Lower leg skin (tissue), 4 donors: ENCODE measurements around the gene PLA2G4E. TPM values are rescaled to one million over a fixed set of nuclear protein-coding genes. Genes with fewer than 3 reads are reported as not detected.
A peak's percentile ranks its signal among the peaks of the same experiment; 100 is the strongest.

Source experiments
- DNase-seq, 2 donors: peaks; one replicate each; pipeline ENCODE4 v3.0.0-alpha.2; 2019; ENCODE audit warnings: low spot score in 2 of 2
- H3K4me3 ChIP-seq: fragments of 200-600 bp; sonication (generic); 2 replicates; pipeline ENCODE4 v1.5.1; 2017; ENCODE audit warnings: mild to moderate bottlenecking, low read depth; ENCODE audit not compliant: poor library complexity, severe bottlenecking
- POLR2A ChIP-seq, 2 donors: fragments of 450-650 bp; IDR thresholded peaks; one replicate each; pipeline ENCODE4 v1.6.1; 2016 to 2017; ENCODE audit warnings: antibody characterized with exemption in 2 of 2, mild to moderate bottlenecking in 1 of 2, moderate library complexity in 1 of 2
- WGBS, 2 donors: methylation state at CpG; one replicate each; pipeline ENCODE4 v1.1.5; 2018; 5-methylcytosine and 5-hydroxymethylcytosine counted together
- intact Hi-C: fragments of 100-400 bp; cut with DNase I; formaldehyde crosslinking; loops from one replicate; pipeline ENCODE4 v1.15.0; 2023; ENCODE audit warnings: low total_unique reads
- total RNA-seq, 4 donors: library from RNA; depleted of rRNA; stranded (reverse); fragments of >200 nt; gene quantifications; one replicate each; pipeline ENCODE4 v1.1.0, GENCODE V29; 2016
- TF ChIP-seq, protein P1 (sequence below), 3 donors: fragments of 450-650 bp; IDR thresholded peaks; one replicate each; pipeline ENCODE4 v1.5.1; 2016; ENCODE audit warnings: antibody characterized with exemption in 3 of 3, mild to moderate bottlenecking in 3 of 3, moderate library complexity in 2 of 3

Gene PLA2G4E
- total RNA-seq, 4 donors from 2014 or later, result 49.8 to 67.2 (median 51.5) TPM

DNA sequence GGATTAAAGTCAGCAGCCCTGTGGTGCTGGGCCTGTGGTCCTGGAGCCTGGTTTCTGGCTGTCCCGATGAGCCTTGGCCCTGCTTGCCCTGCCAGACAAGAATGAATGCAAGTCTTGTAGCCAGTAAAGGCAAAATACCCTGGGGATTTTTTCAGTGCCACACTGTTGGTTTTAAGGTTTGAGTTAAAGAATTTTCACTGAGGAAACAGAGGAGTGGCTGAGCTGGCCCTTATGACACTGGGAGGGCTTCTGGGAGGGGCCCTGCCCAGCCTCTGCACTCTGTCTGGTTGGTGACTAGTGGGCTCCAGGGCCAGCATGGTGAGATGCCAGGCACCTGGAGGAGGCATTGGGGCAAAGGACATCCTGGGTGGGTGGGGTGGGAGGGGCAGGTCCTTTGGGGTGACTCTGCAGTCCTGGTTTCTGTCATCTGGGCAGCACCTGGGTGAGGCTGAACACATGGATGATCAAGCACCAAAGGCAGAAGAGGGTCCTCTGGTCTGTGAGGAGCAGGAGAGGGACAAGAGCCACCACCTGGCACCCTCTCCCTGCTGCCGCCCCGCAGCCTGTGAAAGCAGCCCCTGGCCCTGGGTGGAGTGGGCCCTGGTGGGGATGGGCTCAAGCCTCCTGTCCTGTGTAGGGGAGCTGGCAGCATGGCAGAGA lies 12.5 kb upstream of the PLA2G4E start:
- no peak overlapping the region for H3K4me3 ChIP-seq
- 68 to 75% methylated on average over 3 of the region's 3 CpGs for WGBS, 2 donors

DNA sequence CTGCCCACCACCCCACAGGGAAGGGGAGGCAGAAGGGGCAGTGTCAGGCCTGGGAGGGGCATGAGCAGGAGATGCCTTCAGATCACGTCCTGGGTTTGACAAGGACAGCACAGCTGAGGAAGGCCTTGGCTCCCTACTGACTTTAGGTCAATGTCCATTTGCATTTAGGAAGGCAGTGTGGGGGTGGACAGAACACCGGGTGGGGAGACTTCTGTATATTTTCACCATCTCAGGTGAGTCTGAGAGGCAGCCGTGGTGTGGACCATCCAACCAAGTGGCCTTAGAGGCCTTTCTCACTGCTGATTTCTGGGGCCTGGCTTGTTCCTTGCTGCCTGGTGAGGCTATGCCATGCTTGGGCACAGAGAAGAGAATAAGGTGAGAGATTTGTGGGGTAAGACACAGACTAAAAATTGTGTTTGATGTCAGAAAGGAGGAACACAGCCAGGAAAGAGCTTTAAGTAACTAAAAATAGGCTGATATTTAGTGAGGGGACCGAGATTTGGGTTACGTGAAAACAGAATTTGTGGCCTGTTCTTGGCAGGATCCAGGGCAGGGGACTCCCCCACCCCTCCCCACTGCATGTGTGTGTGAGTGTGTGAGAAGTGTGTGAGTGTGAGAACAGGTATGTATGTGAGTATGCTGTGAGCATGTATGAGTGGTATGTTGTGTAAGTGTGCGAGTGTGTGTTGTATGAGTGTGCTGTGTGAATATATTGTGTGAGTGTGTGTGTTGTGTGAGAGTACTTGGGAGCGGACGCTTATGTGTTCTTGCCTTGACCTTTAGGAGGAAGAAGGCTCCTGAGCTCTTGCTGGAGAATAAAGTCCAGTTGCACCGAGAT lies 11.8 kb upstream of the PLA2G4E start:
- DNase-seq, result peak in 1 of 2 donors; percentile 84
- 82 to 84% methylated on average over 9 of the region's 9 CpGs for WGBS, 2 donors
- no peak for TF ChIP-seq POLR2A (IDR thresholded peaks at IDR 0.05)
- TF ChIP-seq, protein P1, sequence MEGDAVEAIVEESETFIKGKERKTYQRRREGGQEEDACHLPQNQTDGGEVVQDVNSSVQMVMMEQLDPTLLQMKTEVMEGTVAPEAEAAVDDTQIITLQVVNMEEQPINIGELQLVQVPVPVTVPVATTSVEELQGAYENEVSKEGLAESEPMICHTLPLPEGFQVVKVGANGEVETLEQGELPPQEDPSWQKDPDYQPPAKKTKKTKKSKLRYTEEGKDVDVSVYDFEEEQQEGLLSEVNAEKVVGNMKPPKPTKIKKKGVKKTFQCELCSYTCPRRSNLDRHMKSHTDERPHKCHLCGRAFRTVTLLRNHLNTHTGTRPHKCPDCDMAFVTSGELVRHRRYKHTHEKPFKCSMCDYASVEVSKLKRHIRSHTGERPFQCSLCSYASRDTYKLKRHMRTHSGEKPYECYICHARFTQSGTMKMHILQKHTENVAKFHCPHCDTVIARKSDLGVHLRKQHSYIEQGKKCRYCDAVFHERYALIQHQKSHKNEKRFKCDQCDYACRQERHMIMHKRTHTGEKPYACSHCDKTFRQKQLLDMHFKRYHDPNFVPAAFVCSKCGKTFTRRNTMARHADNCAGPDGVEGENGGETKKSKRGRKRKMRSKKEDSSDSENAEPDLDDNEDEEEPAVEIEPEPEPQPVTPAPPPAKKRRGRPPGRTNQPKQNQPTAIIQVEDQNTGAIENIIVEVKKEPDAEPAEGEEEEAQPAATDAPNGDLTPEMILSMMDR (IDR thresholded peaks at IDR 0.05), result no peak
- H3K4me3 ChIP-seq, result no peak overlapping the region
- intact Hi-C loops, result no loop called here

More for the DNA sequence above, 12.5 kb upstream of the PLA2G4E start:
- no peak for TF ChIP-seq POLR2A (IDR thresholded peaks at IDR 0.05)
- TF ChIP-seq, protein P1 (IDR thresholded peaks at IDR 0.05), result no peak
- peak in 1 of 2 donors; percentile 78 for DNase-seq
- intact Hi-C loops, result no loop called here

DNA sequence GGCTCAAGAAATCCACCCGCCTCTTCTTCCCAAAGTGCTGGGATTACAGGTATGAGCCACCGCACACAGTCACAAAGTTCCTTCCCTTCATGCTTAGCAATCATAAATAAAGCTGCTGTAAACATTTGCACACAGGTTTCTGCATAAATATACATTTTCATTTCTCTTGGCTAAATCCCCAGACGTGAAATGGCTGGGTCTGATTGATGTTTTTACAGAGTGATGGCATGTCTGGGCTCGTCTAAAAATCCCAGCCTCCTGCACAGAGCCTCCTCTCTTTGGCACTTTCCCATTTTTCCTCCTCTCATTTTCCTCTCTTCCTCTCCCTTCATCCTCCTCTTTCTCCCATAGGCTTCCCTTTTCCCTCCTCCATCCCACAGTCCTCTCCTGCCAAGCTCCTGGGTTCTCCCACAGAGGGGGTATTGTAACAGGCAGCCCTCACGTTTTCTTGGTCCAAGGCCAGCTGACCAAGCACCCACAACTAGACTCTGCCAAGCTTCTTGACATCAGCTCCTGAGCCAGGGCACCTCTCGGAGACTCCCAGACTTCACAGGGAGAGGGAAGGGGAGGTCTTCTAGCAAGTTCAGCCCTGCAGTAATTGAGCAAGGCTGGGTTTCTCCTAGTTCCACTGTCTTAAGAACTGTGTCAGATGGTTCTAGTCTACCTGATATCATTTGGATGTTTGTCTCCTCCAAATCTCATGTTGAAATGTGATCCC lies 10.5 kb upstream of the PLA2G4E start:
- intact Hi-C loops, result no loop called here
- 32 to 33% methylated on average over 6 of the region's 6 CpGs for WGBS, 2 donors
- no peak overlapping the region for H3K4me3 ChIP-seq
- DNase-seq, result peak in 1 of 2 donors; percentile 77
- TF ChIP-seq, protein P1 (IDR thresholded peaks at IDR 0.05), result no peak
- TF ChIP-seq POLR2A (IDR thresholded peaks at IDR 0.05), result no peak

DNA sequence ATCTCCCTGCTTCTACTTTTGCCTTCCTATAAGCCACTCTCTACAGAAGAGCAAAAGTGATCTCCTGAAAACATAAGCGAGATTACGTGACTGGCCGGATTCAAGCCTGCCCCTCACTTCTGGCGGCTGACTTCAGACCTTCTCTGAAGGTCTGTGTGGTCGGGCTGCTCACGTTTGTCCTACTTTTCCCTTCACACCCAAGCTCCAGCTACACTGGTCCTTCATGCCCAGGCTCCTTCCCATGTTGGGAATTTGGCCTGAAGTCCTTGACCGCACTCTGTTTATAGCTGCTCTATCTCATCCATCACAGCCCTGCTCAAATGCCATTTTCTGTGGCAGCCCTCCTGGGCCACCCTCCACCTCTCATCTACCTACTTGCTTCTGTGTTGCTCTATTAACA lies 6.7 kb upstream of the PLA2G4E start:
- intact Hi-C loops, result no loop called here
- no peak overlapping the region for H3K4me3 ChIP-seq
- peak in 1 of 2 donors; percentile 64 for DNase-seq
- 84 to 90% methylated on average over 7 of the region's 7 CpGs for WGBS, 2 donors
- no peak for TF ChIP-seq POLR2A (IDR thresholded peaks at IDR 0.05)
- TF ChIP-seq, protein P1 (IDR thresholded peaks at IDR 0.05), result no peak

DNA sequence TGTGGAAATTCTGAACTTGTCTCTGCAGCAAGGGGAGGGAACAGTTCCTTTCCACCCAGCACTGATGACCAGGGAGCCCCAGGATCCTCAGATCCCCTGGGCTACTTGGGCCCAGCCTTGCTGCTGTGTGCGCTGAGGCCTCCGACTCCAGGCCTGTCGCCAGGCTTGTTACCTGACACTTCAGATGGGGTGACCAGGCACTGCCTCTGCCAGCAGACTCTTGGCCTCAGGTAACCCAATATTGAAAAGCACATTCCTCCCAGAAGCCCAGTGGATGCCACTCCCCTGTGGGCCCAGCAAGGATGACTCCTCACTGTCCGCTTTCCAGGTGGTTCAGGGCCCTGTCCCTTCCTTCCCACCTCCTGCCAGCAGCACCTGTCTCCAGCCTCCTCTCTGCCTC lies 3.5 kb upstream of the PLA2G4E start:
- intact Hi-C loops, result no loop called here
- TF ChIP-seq, protein P1 (IDR thresholded peaks at IDR 0.05), result no peak
- TF ChIP-seq POLR2A (IDR thresholded peaks at IDR 0.05), result no peak
- no peak overlapping the region for H3K4me3 ChIP-seq
- DNase-seq, result no peak
- 71 to 100% methylated on average over 2 to 4 of the region's 4 CpGs for WGBS, 2 donors
